ENCODE measurements around the gene MTFR2.

Gene MTFR2

GRCh38 chr6:136181512-136181833, 68.6 kb downstream of the MTFR2 start:
- no peak for DNase-seq

Data from activated naive CD4-positive, alpha-beta T cell treated with Interleukin-2 at 50 U/mL for 16 hours (primary cell).